ENCODE measurements around the gene LYPD5.
"Not testable (repeated sequence)": the region's sequence is repeated elsewhere in the genome, so short reads cannot be mapped to it uniquely, and the experiment has no call there.

The LYPD5 gene

DNA sequence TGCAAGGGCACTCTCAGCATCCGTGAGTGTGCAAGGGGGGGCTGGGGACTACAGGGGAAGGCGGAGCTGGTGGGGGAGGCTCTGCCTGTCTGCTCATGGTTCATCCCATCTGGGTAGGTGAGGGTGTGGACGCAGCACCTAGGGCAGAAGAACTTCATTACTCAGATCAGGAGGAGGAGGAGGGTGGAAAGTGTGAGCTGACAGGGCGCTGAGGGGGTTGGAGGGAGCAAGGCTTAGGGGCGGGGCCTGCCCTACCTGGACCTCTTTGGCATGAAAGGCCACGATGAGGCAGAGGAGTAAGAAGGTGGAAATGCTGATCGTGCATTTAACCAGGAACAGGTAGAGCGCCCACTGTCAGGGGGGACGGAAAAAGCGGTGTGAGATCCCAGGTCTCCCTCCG, 26.0 kb downstream of the LYPD5 start:
- DNase-seq = peak in 1 of 2 donors; percentile 64

DNA sequence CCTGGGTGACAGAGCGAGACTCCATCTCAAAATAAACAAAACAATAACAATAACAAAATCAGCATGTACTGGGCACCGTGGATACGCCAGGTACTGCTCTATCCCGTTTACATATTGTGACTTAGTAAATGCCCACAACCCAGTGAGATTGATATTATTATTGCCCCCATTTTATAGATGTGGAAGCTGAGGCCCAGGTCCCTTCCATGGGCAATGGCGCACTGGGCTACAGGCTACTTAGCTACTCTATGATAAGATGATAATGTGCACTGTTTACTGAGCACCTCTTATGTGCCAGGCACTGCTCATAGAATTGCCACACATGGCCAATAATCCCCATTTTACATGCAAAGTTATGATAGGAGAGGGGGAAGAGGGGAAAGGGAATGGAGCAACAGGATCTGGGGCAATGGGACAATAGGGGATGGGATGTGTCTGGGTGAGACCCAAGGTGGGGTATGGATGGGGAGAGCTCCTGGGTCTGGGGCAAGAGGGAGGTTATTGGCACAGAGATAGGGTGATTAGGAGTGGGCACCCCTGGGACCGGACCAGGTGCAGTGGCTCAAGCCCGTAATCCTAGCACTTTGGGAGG, 26.9 kb downstream of the LYPD5 start:
- no peak for DNase-seq

DNA sequence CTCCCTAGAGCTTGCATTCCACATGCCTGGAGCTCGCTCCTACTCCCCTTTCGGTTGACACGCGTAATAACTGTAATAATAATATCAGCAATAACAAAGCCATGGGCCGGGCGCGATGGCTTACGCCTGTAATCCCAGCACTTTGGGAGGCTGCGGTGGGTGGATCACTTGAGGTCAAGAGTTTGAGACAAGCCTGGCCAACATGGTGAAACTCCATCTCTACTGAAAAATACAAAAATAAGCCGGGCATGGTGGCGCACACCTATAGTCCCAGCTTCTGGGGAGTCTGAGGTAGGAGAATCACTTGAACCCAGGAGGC, 27.3 kb downstream of the LYPD5 start:
- DNase-seq = not testable (repeated sequence)

GRCh38 chr19:43774103-43774939, 27.9 kb downstream of the LYPD5 start:
- DNase-seq = no peak

GRCh38 chr19:43773725-43774102, 28.5 kb downstream of the LYPD5 start:
- no peak for DNase-seq

DNA sequence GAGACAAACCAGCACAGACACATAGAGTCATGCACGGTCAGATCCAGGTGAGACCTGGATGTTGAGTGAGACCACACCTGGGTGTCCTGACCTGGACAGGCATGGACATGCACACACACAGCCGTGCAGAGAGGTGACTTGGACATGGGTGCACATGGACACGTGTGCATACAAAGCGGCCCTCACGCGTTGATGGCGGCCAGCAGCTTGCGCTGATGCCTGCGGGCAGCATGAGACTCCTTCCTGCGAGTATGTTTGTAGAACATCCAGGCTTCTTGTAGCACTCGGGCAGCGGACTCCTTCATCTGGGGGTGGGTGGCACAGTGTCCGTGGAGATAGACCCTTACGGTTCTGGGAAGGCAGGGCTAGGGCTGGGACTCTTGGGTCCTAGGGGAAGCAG, 33.0 kb downstream of the LYPD5 start:
- no peak for DNase-seq

DNA sequence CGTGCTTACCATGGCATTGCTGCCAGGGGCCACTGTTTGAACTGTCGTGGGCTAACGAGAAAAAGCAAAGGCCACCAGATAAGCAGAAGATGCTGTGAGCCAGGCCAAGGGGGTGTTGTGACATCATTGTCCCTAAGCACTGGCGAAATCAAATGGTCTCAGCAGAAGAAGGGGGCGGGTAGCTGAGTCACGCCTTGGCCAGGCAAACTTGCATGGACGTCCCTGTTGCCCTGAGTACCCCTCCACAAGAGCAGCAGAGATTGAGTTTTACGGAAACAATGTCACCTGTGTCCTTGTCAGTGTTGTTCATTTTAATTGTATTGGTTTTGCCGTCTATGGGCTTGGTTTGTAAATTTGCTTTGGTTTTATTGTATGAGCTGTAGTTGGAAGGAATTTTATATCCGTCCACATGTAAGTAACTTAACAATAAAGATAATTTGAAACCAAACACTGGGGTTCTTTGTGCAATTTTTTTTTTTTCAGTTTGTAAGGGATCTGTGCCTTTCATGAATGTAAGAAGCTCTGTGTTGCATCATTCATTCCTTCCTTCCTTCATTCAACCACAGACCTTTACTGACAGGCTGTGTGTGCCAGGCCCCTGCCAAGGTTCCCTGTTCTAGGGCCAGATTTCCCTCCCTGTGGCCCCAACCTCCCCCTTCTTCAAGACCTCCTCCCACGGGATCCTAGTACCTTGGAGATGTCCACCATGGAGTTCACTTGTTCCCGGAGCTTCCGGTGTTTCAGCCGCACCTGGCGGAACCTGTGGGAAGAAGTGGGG, 33.8 kb downstream of the LYPD5 start:
- no peak for DNase-seq

- no peak for DNase-seq
These were observed 34.4 kb downstream of the LYPD5 start for GRCh38 chr19:43767818-43768217.

DNA sequence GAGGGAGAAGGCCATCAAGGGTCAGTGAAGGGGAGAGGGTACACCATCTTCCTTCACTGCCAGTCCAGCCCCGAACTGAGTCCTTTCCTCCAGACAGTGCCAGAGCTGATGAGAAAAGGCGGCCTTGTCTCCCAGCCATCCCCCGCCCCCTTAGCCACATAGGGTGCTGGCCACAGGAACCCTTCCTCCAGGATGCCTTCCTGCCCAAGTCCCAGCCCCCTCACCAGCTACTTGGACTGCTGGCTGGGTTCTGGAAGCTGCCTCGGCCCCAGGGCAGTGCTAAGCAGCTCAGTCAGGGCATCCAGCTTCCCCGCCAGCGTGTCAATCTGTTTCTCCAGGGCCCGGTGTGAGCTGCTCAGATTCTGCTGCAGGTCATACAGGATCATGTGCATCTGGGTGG, 34.9 kb downstream of the LYPD5 start:
- DNase-seq = no peak

DNA sequence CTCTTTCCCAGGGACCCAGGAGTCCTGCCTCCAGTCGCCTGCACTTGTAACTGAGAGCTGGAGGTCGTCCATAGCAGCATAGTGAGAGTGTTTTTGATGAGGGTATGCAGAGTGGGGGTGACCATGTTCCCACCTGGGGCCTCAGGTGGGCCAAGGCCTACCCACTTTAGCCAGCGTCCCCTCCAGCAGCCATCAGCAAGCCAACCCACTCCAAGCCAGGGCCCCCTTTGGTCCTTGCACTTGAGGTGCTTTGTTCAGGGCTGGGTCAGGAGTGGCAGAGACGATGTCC, 35.5 kb downstream of the LYPD5 start:
- no peak for DNase-seq

- peak; percentile 70 to 75 for DNase-seq
These were observed 37.0 kb downstream of the LYPD5 start for GRCh38 chr19:43765109-43765876.

GRCh38 chr19:43764684-43765083, 37.6 kb downstream of the LYPD5 start:
- not testable (repeated sequence) for DNase-seq

DNA sequence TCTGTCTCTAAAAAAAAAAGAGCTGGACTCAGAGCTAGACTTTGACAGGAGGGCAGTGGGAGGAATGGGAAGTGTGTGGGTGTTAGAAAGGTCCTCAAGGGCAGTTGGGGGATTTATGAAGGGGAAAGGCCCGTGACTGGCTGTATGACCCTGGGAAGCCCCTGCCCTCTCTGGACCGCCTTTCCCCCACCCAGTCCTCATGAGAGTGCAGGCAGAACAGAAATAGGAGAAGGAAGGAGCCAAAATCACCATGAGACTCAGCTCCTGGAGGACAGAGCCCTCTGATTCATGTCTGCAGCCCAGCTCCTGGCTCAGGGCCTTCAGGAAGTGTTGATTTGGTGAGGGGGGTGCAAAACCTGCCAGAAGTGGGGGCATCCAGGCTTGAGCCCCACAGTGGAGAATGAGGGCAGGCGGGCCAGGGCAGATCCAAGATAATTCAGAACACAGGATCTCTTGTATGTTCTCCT, 38.7 kb downstream of the LYPD5 start:
- DNase-seq = no peak

DNA sequence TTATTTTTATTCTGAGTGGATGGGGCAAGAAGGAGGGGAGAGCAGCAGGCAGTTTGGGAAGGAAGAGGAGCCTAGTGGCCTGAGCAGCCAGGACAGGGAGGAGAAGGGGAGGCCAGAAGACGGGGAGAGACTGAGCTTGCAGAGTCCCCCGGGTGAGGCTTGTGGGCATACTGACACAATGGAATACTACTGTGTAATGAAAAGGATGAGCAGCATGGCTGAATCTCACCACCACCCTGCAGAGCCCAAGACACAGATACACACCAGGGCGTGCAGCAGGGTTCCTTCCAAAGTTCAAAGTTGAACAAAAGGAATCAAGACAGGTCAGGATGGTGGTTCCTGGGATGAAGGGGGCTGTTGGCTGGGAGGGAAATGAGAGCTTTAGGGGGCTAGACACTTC, 39.4 kb downstream of the LYPD5 start:
- DNase-seq = no peak

- no peak for DNase-seq
These were observed 41.3 kb downstream of the LYPD5 start for GRCh38 chr19:43760941-43761340.

GRCh38 chr19:43759515-43759914, 42.7 kb downstream of the LYPD5 start:
- no peak for DNase-seq

DNA sequence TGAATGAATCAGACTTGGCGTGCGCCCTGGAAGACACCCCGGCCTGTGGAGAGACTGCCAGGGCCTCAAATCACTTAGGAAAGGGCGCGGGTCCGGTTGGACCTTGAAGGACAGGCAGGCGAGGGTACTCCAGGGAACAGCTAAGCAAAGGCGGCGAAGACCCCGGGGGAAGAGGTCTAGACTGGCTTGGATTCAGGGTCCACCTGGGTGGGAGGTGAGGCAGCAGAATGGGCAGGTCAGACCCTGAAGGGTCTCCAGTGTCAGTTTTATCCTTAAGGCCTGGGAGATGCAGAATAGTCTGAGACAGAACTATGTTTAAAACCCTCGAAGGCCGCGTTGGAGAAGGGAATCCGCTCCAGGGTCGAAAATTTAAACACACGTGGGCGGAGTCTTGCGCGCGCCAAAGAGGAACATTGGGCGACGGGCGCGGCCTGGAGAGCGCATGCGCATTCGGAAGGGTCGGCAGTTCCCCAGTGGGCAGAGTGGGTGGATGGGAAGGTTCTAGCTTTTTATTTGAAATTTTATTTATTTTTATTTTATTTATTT, 46.9 kb downstream of the LYPD5 start:
- DNase-seq = peak; percentile 76

DNA sequence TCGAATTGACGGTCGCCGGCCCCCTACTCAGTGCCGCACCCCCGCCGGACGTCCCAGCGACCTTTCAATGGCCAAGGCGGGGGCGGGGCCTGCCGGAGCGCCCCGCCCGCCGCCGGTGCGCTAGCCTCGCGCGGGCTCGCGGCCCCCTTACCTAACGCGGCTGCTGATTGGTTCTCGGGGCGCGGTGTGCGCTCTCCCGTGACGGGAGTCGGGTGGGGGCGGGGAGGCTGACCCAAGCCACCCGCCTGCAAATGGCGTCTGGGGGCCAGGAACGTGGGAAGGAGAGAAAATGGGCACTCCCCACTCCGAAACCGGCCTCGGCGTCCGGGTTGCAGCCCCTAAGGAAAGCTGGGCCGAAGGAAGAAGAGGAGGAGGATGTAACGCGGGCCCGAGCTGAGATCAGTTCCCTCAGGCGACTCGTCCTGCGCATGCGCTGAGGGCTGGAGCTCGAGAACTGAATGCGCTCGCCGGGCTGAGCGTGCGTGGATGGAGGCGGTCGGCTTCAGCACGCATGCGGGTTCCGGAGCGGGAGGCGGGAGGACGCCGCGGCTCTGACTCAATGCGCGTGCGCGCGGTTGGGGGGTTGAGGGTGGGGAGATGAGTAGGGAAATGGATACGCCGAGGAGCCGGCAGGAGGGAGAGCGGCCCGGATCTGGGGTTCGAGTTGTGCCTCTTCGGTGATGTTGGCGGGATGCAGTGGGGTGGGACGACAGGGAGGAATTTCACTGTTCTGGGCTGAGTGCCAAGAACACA, 47.6 kb downstream of the LYPD5 start, which contains the start of gene SMG9:
TSS of gene SMG9 (minus strand) at position 460 of the 753 bp plus-strand sequence. CDS start 4,221 bp downstream, outside the sequence.
- DNase-seq = peak; percentile 96 to 98

- DNase-seq = peak in 1 of 2 donors; percentile 86
These were observed 48.1 kb downstream of the LYPD5 start for GRCh38 chr19:43754253-43754502.

GRCh38 chr19:43752287-43752875, 49.9 kb downstream of the LYPD5 start:
- DNase-seq = no peak

DNA sequence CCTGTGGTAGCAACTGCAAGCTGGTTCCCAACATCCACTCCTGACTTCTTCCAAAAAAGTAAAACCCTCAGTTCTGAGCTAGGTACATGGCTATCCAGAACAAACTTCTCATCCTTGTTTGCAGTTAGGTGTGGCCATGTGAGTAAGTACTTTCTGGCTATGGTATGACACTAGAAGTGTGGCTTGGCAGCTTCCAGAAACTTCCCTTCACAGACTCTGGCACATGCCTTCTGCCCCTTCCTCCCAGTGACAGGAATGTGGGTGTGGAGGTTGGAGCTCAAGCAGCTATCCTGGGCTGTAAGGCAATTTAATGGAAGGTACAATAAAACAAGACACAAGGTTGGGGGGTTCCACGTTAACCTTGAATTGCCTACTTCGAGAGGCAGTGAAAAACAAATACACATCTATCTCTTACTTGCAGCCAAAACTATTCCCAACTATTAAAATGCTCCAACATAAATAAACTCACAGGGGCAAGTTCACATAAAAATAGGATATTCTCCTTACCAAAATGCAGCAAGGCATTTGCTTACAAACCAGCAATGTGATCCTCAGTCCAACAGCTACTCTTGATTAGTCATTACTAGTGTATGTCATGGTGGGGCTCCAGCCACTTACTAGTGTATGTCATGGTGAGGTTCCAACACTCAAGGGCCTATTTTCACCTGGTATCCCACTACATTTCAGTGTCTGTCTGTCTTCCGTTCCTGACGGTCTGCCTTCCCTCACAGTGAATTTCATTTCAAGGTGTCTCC, 50.6 kb downstream of the LYPD5 start:
- no peak for DNase-seq

All from stimulated activated CD4-positive, alpha-beta T cell treated with anti-CD3 and anti-CD28 coated beads, Interleukin-2, amount 100 ng/mL, for 48 hours (primary cell).